Activated naive CD4-positive, alpha-beta T cell treated with anti-CD3 and anti-CD28 coated beads for 36 hours (primary cell): ENCODE data around the gene TMEM272. TPM values are rescaled to one million over a fixed set of nuclear protein-coding genes. Genes with fewer than 3 reads are reported as not detected.
A peak's percentile ranks its signal among the peaks of the same experiment; 100 is the strongest.

Experiments used
- CTCF ChIA-PET: fragments of 350-600 bp; sonication (Branson Sonifier 250); formaldehyde crosslinking; loops from one replicate; lab custom pipeline; 2021; ENCODE audit warnings: antibody characterized with exemption; lab: Charles Lee
- DNase-seq: peaks from one replicate; pipeline ENCODE4 v3.0.0-alpha.2; 2020
- H3K27ac Mint-ChIP-seq: one replicate; pipeline ENCODE4 v1.8.0; 2021; ENCODE audit warnings: mild to moderate bottlenecking, mixed read lengths
- H3K27me3 Mint-ChIP-seq: one replicate; pipeline ENCODE4 v1.8.0; 2021; ENCODE audit warnings: low read depth, mixed read lengths
- H3K36me3 Mint-ChIP-seq: one replicate; pipeline ENCODE4 v1.8.0; 2021; ENCODE audit warnings: low read depth, mixed read lengths
- H3K4me1 Mint-ChIP-seq: one replicate; pipeline ENCODE4 v1.8.0; 2021; ENCODE audit warnings: low read depth, mixed read lengths
- H3K4me3 Mint-ChIP-seq: one replicate; pipeline ENCODE4 v1.8.0; 2021; ENCODE audit warnings: mild to moderate bottlenecking, moderate library complexity, mixed read lengths
- H3K9me3 Mint-ChIP-seq: one replicate; pipeline ENCODE4 v1.8.0; 2021; ENCODE audit warnings: mixed read lengths
- intact Hi-C: fragments of 100-400 bp; cut with micrococcal nuclease; formaldehyde crosslinking; loops from one replicate; pipeline ENCODE4 v1.15.1; 2023
- total RNA-seq, 2 experiments: library from RNA; stranded (reverse); gene quantifications; one replicate each; pipeline ENCODE4 v1.2.3, GENCODE V29; 2021

The TMEM272 gene
- total RNA-seq, 2 experiments from 2014 or later, result 0.41 to 0.42 TPM

- H3K4me1 Mint-ChIP-seq, result peaks cover 2% of the 10 kb centered on the region
- no peaks in the 10 kb centered on the region for H3K27me3 Mint-ChIP-seq
- CTCF ChIA-PET, result interaction anchor here (0.6 to 2.5 kb wide), 3 partner anchors 9 to 347 kb away, joined by 4 to 9 read pairs (median 5); no protein-coding TSS in a partner anchor
- no peak for DNase-seq
- H3K27ac Mint-ChIP-seq, result no peak overlapping the region
- intact Hi-C loops, result no loop called here
- no peak overlapping the region for H3K4me3 Mint-ChIP-seq
- no peaks in the 10 kb centered on the region for H3K9me3 Mint-ChIP-seq
- peaks cover under 1% of the 10 kb centered on the region for H3K36me3 Mint-ChIP-seq
These were observed 59.1 kb downstream of the TMEM272 start for GRCh38 chr13:51785712-51786424.

- DNase-seq, result no peak
- no peaks in the 10 kb centered on the region for H3K9me3 Mint-ChIP-seq
- H3K27ac Mint-ChIP-seq, result no peak overlapping the region
- CTCF ChIA-PET, result interaction anchor here (2.5 kb wide), 1 partner anchor 14 kb away, joined by 9 read pairs; no protein-coding TSS in a partner anchor
- no peaks in the 10 kb centered on the region for H3K36me3 Mint-ChIP-seq
- peaks cover 2% of the 10 kb centered on the region for H3K4me1 Mint-ChIP-seq
- intact Hi-C loops, result no loop called here
- H3K27me3 Mint-ChIP-seq, result no peaks in the 10 kb centered on the region
- H3K4me3 Mint-ChIP-seq, result no peak overlapping the region
These were observed 60.9 kb downstream of the TMEM272 start for GRCh38 chr13:51784097-51784496.

- intact Hi-C loops, result no loop called here
- no peaks in the 10 kb centered on the region for H3K36me3 Mint-ChIP-seq
- CTCF ChIA-PET, result interaction anchor here (1.2 to 2.5 kb wide), 3 partner anchors 14 to 497 kb away, joined by 3 to 9 read pairs (median 4); no protein-coding TSS in a partner anchor
These were observed 61.4 kb downstream of the TMEM272 start for GRCh38 chr13:51783428-51784094.

GRCh38 chr13:51782026-51782710 is 62.8 kb downstream of the TMEM272 start:
- Mint-ChIP-seq H3K36me3 (no peaks in the 10 kb centered on the region), H3K9me3 (no peaks in the 10 kb centered on the region), H3K27me3 (no peaks in the 10 kb centered on the region), H3K27ac (no peak overlapping the region), H3K4me3 (no peak overlapping the region), H3K4me1 (peaks cover under 1% of the 10 kb centered on the region)
- intact Hi-C loops, result no loop called here
- CTCF ChIA-PET, result interaction anchor here (0.6 to 2.9 kb wide), 7 partner anchors 11 to 647 kb away, joined by 3 to 10 read pairs (median 3); no protein-coding TSS in a partner anchor
- DNase-seq, result no peak

More at GRCh38 chr13:51783428-51784094, 61.4 kb downstream of the TMEM272 start:
- peaks cover 2% of the 10 kb centered on the region for H3K4me1 Mint-ChIP-seq
- H3K4me3 Mint-ChIP-seq, result no peak overlapping the region
- H3K9me3 Mint-ChIP-seq, result no peaks in the 10 kb centered on the region
- DNase-seq, result no peak
- H3K27me3 Mint-ChIP-seq, result no peaks in the 10 kb centered on the region
- no peak overlapping the region for H3K27ac Mint-ChIP-seq

GRCh38 chr13:51781246-51782022 is 63.5 kb downstream of the TMEM272 start:
- H3K4me3 Mint-ChIP-seq, result no peak overlapping the region
- CTCF ChIA-PET, result interaction anchor here (0.6 to 2.9 kb wide), 9 partner anchors 10 to 646 kb away, joined by 3 to 10 read pairs (median 3); no protein-coding TSS in a partner anchor
- H3K4me1 Mint-ChIP-seq, result no peaks in the 10 kb centered on the region
- H3K27me3 Mint-ChIP-seq, result no peaks in the 10 kb centered on the region
- no peaks in the 10 kb centered on the region for H3K9me3 Mint-ChIP-seq
- intact Hi-C loops, result no loop called here
- DNase-seq, result peak; percentile 30
- H3K36me3 Mint-ChIP-seq, result no peaks in the 10 kb centered on the region
- H3K27ac Mint-ChIP-seq, result no peak overlapping the region

GRCh38 chr13:51780099-51780498 is 64.9 kb downstream of the TMEM272 start:
- intact Hi-C loops, result no loop called here
- H3K4me1 Mint-ChIP-seq, result no peaks in the 10 kb centered on the region
- CTCF ChIA-PET, result interaction anchor here (2.9 kb wide), 1 partner anchor 18 kb away, joined by 10 read pairs; no protein-coding TSS in a partner anchor
- no peaks in the 10 kb centered on the region for H3K36me3 Mint-ChIP-seq
- DNase-seq, result no peak
- no peaks in the 10 kb centered on the region for H3K27me3 Mint-ChIP-seq
- no peak overlapping the region for H3K4me3 Mint-ChIP-seq
- no peak overlapping the region for H3K27ac Mint-ChIP-seq
- H3K9me3 Mint-ChIP-seq, result no peaks in the 10 kb centered on the region

GRCh38 chr13:51778392-51778791 is 66.6 kb downstream of the TMEM272 start:
- CTCF ChIA-PET, result no interaction called here
- H3K36me3 Mint-ChIP-seq, result no peaks in the 10 kb centered on the region
- no peak overlapping the region for H3K4me3 Mint-ChIP-seq
- H3K9me3 Mint-ChIP-seq, result no peaks in the 10 kb centered on the region
- DNase-seq, result no peak
- H3K27ac Mint-ChIP-seq, result no peak overlapping the region
- H3K4me1 Mint-ChIP-seq, result no peaks in the 10 kb centered on the region
- intact Hi-C loops, result no loop called here
- no peaks in the 10 kb centered on the region for H3K27me3 Mint-ChIP-seq

GRCh38 chr13:51777921-51778320 is 67.1 kb downstream of the TMEM272 start:
- H3K4me1 Mint-ChIP-seq, result no peaks in the 10 kb centered on the region
- no peak overlapping the region for H3K4me3 Mint-ChIP-seq
- H3K27ac Mint-ChIP-seq, result no peak overlapping the region
- CTCF ChIA-PET, result no interaction called here
- H3K27me3 Mint-ChIP-seq, result no peaks in the 10 kb centered on the region
- intact Hi-C loops, result no loop called here
- no peak for DNase-seq
- H3K9me3 Mint-ChIP-seq, result no peaks in the 10 kb centered on the region
- H3K36me3 Mint-ChIP-seq, result no peaks in the 10 kb centered on the region

GRCh38 chr13:51776179-51776578 is 68.8 kb downstream of the TMEM272 start:
- CTCF ChIA-PET, result no interaction called here
- no peaks in the 10 kb centered on the region for H3K9me3 Mint-ChIP-seq
- no peaks in the 10 kb centered on the region for H3K27me3 Mint-ChIP-seq
- no peaks in the 10 kb centered on the region for H3K36me3 Mint-ChIP-seq
- H3K27ac Mint-ChIP-seq, result no peak overlapping the region
- H3K4me1 Mint-ChIP-seq, result no peaks in the 10 kb centered on the region
- intact Hi-C loops, result no loop called here
- no peak overlapping the region for H3K4me3 Mint-ChIP-seq
- DNase-seq, result no peak

- no peak overlapping the region for H3K27ac Mint-ChIP-seq
- no peak overlapping the region for H3K4me3 Mint-ChIP-seq
- intact Hi-C loops, result no loop called here
- H3K36me3 Mint-ChIP-seq, result no peaks in the 10 kb centered on the region
- H3K9me3 Mint-ChIP-seq, result no peaks in the 10 kb centered on the region
- DNase-seq, result no peak
- CTCF ChIA-PET, result no interaction called here
- no peaks in the 10 kb centered on the region for H3K27me3 Mint-ChIP-seq
- no peaks in the 10 kb centered on the region for H3K4me1 Mint-ChIP-seq
These were observed 71.5 kb downstream of the TMEM272 start for GRCh38 chr13:51773515-51773914.

- no peak overlapping the region for H3K4me3 Mint-ChIP-seq
- CTCF ChIA-PET, result no interaction called here
- H3K27ac Mint-ChIP-seq, result no peak overlapping the region
- H3K4me1 Mint-ChIP-seq, result no peaks in the 10 kb centered on the region
- no peaks in the 10 kb centered on the region for H3K27me3 Mint-ChIP-seq
- DNase-seq, result no peak
- no peaks in the 10 kb centered on the region for H3K36me3 Mint-ChIP-seq
- H3K9me3 Mint-ChIP-seq, result no peaks in the 10 kb centered on the region
- intact Hi-C loops, result no loop called here
These were observed 72.2 kb downstream of the TMEM272 start for GRCh38 chr13:51772781-51773180.

GRCh38 chr13:51772105-51772455 is 72.9 kb downstream of the TMEM272 start:
- no peaks in the 10 kb centered on the region for H3K9me3 Mint-ChIP-seq
- intact Hi-C loops, result no loop called here
- no peaks in the 10 kb centered on the region for H3K27me3 Mint-ChIP-seq
- H3K36me3 Mint-ChIP-seq, result no peaks in the 10 kb centered on the region
- no peak overlapping the region for H3K4me3 Mint-ChIP-seq
- no peak overlapping the region for H3K27ac Mint-ChIP-seq
- CTCF ChIA-PET, result interaction anchor here (1.0 kb wide), 1 partner anchor 26 kb away, joined by 4 read pairs; no protein-coding TSS in a partner anchor
- no peak for DNase-seq
- no peaks in the 10 kb centered on the region for H3K4me1 Mint-ChIP-seq
